ENCODE data around the gene F7.

- no peak for TF ChIP-seq CTCF (IDR thresholded peaks at IDR 0.05)
- TF ChIP-seq POLR2A (IDR thresholded peaks at IDR 0.05) = no peak
These were observed 20.1 kb downstream of the F7 start for GRCh38 chr13:113125506-113126264.

Data from thyroid gland (tissue), 4 donors.